ENCODE data around the gene HLA-C. TPM values are rescaled to one million over a fixed set of nuclear protein-coding genes. Genes with fewer than 3 reads are reported as not detected.

The HLA-C gene
- total RNA-seq, 1 donor from 2014 or later = 177 TPM

DNA sequence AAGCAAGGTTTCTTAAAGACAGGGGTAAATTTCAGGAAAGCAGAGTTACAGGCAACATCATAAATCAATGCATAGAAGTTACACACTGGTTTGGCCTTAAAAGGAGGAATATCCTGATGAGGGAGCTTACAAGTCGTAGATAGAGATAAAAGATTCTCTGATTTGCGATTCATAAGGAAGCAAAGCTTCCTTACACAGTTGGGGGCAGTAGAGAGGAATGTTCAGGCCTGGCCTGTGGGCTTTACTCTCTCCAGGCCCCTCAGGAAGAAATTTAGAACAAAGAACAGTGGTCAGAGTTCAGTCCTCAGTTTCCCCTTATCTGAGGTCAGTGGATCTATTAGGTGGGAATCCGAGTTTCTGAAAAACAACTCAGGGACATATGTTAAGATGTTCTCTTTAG lies 19.3 kb downstream of the HLA-C start:
- TF ChIP-seq, protein P1, sequence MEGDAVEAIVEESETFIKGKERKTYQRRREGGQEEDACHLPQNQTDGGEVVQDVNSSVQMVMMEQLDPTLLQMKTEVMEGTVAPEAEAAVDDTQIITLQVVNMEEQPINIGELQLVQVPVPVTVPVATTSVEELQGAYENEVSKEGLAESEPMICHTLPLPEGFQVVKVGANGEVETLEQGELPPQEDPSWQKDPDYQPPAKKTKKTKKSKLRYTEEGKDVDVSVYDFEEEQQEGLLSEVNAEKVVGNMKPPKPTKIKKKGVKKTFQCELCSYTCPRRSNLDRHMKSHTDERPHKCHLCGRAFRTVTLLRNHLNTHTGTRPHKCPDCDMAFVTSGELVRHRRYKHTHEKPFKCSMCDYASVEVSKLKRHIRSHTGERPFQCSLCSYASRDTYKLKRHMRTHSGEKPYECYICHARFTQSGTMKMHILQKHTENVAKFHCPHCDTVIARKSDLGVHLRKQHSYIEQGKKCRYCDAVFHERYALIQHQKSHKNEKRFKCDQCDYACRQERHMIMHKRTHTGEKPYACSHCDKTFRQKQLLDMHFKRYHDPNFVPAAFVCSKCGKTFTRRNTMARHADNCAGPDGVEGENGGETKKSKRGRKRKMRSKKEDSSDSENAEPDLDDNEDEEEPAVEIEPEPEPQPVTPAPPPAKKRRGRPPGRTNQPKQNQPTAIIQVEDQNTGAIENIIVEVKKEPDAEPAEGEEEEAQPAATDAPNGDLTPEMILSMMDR (IDR thresholded peaks at IDR 0.05; ENCODE audit: unreplicated experiment) = no peak
- Mint-ChIP-seq H3K27ac (ENCODE audit: unreplicated experiment) (no peak overlapping the region), H3K4me1 (ENCODE audit: unreplicated experiment) (no peaks in the 10 kb centered on the region), H3K4me3 (ENCODE audit: unreplicated experiment) (no peak overlapping the region), H3K9me3 (ENCODE audit: unreplicated experiment) (no peaks in the 10 kb centered on the region), H3K36me3 (ENCODE audit: low read depth, unreplicated experiment) (no peaks in the 10 kb centered on the region), H3K27me3 (ENCODE audit: unreplicated experiment) (peaks cover 2% of the 10 kb centered on the region)
- DNase-seq (ENCODE audit: low spot score) = no peak

- H3K4me1 Mint-ChIP-seq (ENCODE audit: unreplicated experiment) = no peaks in the 10 kb centered on the region
- no peaks in the 10 kb centered on the region for H3K9me3 Mint-ChIP-seq (ENCODE audit: unreplicated experiment)
- H3K27me3 Mint-ChIP-seq (ENCODE audit: unreplicated experiment) = peaks cover 2% of the 10 kb centered on the region
- DNase-seq (ENCODE audit: low spot score) = no peak
- H3K27ac Mint-ChIP-seq (ENCODE audit: unreplicated experiment) = no peak overlapping the region
- no peak overlapping the region for H3K4me3 Mint-ChIP-seq (ENCODE audit: unreplicated experiment)
- TF ChIP-seq, protein P1 (IDR thresholded peaks at IDR 0.05; ENCODE audit: unreplicated experiment) = no peak
- H3K36me3 Mint-ChIP-seq (ENCODE audit: low read depth, unreplicated experiment) = no peaks in the 10 kb centered on the region
These were observed 20.6 kb downstream of the HLA-C start for GRCh38 chr6:31251261-31251660.

DNA sequence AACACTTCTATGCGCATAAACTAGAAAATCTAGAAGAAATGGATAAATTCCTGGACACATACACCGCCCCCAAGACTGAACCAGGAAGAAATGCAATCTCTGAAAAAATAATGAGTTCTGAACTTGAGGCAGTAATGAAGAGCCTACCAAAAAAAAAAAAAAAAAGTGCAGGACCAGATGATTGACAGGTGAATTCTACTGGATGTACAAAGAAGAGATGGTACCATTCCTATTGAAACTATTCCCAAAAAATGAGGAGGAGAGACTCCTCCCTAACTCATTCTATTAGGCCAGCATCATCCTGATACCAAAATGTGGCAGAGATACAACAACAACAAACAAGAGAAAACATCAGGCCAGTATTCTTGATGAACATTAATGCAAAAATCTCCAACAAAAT lies 22.7 kb downstream of the HLA-C start:
- Mint-ChIP-seq H3K27ac (ENCODE audit: unreplicated experiment) (no peak overlapping the region), H3K4me3 (ENCODE audit: unreplicated experiment) (no peak overlapping the region), H3K9me3 (ENCODE audit: unreplicated experiment) (no peaks in the 10 kb centered on the region), H3K4me1 (ENCODE audit: unreplicated experiment) (no peaks in the 10 kb centered on the region), H3K27me3 (ENCODE audit: unreplicated experiment) (peaks cover 2% of the 10 kb centered on the region), H3K36me3 (ENCODE audit: low read depth, unreplicated experiment) (no peaks in the 10 kb centered on the region)
- TF ChIP-seq, protein P1 (IDR thresholded peaks at IDR 0.05; ENCODE audit: unreplicated experiment) = no peak
- DNase-seq (ENCODE audit: low spot score) = no peak

GRCh38 chr6:31247813-31248212 lies 24.1 kb downstream of the HLA-C start:
- Mint-ChIP-seq H3K9me3 (ENCODE audit: unreplicated experiment) (no peaks in the 10 kb centered on the region), H3K27ac (ENCODE audit: unreplicated experiment) (no peak overlapping the region), H3K4me3 (ENCODE audit: unreplicated experiment) (no peak overlapping the region), H3K36me3 (ENCODE audit: low read depth, unreplicated experiment) (no peaks in the 10 kb centered on the region), H3K27me3 (ENCODE audit: unreplicated experiment) (peaks cover 2% of the 10 kb centered on the region), H3K4me1 (ENCODE audit: unreplicated experiment) (no peaks in the 10 kb centered on the region)
- DNase-seq (ENCODE audit: low spot score) = no peak
- TF ChIP-seq, protein P1 (IDR thresholded peaks at IDR 0.05; ENCODE audit: unreplicated experiment) = no peak

DNA sequence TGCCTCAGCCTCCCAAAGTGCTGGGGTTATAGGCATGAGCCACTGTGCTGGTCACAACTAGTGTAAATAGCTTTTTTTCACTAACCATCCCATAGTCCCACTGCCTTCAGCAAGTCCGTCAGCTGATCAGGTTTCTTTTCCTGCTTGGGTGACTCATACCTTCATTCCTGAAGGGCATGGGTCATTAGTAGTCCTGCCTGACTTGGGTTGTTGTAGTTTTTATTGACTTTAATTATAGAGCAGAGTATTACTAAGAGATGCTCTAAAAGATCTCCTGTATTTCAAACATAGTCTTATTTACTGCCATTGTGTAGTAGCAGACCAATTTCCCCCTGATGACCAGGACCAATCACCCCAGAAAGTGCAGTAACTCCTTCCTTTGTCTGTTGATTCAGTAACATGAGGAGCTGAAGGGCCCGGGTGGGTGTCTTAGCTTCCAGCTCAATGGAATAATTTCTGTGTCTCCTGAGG lies 25.8 kb downstream of the HLA-C start:
- Mint-ChIP-seq H3K4me3 (ENCODE audit: unreplicated experiment) (no peak overlapping the region), H3K36me3 (ENCODE audit: low read depth, unreplicated experiment) (no peaks in the 10 kb centered on the region), H3K9me3 (ENCODE audit: unreplicated experiment) (no peaks in the 10 kb centered on the region), H3K27me3 (ENCODE audit: unreplicated experiment) (peaks cover 2% of the 10 kb centered on the region), H3K27ac (ENCODE audit: unreplicated experiment) (no peak overlapping the region), H3K4me1 (ENCODE audit: unreplicated experiment) (no peaks in the 10 kb centered on the region)
- TF ChIP-seq, protein P1 (IDR thresholded peaks at IDR 0.05; ENCODE audit: unreplicated experiment) = no peak
- no peak for DNase-seq (ENCODE audit: low spot score)

Data from endothelial cell (in vitro differentiated cells).